Measurements from ENCODE around the gene PITPNC1.
A peak's percentile ranks its signal among the peaks of the same experiment; 100 is the strongest.
"Not testable (repeated sequence)": the region's sequence is repeated elsewhere in the genome, so short reads cannot be mapped to it uniquely, and the experiment has no call there.

PITPNC1 gene

DNA sequence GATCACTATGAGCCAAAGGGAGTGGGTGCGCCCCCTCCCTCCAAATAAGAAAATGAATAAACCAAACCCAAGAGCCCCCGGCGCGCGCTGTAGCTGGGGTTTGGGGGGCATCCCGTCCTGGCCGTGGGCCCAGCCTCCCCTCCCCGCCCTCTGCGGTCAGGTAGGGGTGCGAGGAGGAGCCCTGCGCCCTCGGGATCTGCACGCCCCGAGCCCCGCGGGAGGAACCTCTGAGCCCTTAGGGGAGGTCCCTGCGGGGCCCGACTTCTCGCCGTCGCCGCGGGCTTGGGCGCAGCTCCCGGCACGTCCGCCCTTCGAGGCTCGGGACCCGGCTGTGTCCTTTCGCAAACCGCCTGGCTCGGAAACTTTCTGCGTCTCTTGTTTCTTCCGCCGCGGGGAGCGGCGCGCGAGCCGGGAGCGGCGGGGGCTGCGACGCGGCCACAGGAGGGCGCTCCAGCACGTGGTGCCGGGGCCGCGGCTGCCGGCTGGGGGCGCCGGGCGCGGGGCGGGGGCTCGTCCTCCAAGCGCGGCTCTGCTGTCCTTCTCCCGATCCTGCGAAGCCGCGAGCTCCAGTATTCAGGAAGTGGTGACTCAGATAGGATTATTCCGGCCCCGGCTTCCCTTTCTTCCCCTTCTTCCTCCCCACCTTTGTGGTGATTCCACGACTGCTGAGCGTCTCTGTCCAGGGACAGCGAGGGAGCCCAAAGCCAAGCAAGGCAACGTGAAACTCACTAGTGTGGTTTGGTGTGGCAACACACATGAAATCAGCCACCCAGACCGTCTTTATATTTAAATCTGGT lies 1.6 kb downstream of the PITPNC1 start:
- H3K4me3 ChIP-seq (replicated peaks; ENCODE audit: low read depth, low read length): peak overlapping the region; percentile 87
- TF ChIP-seq, protein P1, sequence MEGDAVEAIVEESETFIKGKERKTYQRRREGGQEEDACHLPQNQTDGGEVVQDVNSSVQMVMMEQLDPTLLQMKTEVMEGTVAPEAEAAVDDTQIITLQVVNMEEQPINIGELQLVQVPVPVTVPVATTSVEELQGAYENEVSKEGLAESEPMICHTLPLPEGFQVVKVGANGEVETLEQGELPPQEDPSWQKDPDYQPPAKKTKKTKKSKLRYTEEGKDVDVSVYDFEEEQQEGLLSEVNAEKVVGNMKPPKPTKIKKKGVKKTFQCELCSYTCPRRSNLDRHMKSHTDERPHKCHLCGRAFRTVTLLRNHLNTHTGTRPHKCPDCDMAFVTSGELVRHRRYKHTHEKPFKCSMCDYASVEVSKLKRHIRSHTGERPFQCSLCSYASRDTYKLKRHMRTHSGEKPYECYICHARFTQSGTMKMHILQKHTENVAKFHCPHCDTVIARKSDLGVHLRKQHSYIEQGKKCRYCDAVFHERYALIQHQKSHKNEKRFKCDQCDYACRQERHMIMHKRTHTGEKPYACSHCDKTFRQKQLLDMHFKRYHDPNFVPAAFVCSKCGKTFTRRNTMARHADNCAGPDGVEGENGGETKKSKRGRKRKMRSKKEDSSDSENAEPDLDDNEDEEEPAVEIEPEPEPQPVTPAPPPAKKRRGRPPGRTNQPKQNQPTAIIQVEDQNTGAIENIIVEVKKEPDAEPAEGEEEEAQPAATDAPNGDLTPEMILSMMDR (IDR thresholded peaks at IDR 0.05; ENCODE audit: low read depth, low read length, missing control alignments): peak; percentile 49
- DNase-seq (ENCODE audit: extremely low read depth, low read depth): peak; percentile 69

DNA sequence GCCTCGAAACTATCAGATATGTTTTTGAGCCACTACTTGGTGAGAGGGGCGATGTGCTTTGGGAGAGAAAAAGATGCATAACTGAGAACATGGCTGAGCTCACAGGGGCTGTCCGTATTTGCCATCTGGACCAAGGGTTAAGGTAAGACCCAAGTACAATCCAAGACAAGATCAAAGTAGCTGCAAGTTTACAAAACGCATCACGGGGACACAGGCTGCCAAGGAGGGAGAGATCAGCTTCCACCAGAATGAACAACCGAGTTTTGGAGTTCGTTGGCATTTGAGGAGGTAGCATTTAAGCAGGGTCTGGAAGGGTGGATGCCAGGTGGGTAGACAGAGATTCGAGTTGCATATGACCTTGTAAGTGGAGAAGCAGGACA lies 2.2 kb downstream of the PITPNC1 start:
- H3K4me3 ChIP-seq (replicated peaks; ENCODE audit: low read depth, low read length): peak overlapping the region; percentile 87
- no peak for DNase-seq (ENCODE audit: extremely low read depth, low read depth)
- TF ChIP-seq, protein P1 (IDR thresholded peaks at IDR 0.05; ENCODE audit: low read depth, low read length, missing control alignments): no peak

DNA sequence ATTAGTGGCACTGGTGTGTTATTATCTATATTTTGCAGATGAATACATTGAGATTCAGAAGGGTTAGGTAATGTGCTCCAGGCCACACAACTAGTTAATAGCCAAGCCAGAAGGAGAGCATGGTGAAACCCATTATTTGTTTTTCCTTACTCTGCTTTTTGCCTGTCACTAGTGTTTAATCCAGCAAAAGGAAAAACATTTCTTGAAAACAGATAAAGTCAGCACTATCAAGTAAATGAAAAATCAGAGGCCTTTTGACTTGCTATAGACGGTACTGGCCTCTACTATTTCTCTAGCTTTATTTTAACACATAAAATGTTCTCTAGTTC lies 4.8 kb downstream of the PITPNC1 start:
- DNase-seq (ENCODE audit: extremely low read depth, low read depth): no peak
- H3K4me3 ChIP-seq (replicated peaks; ENCODE audit: low read depth, low read length): no peak overlapping the region
- TF ChIP-seq, protein P1 (IDR thresholded peaks at IDR 0.05; ENCODE audit: low read depth, low read length, missing control alignments): no peak

DNA sequence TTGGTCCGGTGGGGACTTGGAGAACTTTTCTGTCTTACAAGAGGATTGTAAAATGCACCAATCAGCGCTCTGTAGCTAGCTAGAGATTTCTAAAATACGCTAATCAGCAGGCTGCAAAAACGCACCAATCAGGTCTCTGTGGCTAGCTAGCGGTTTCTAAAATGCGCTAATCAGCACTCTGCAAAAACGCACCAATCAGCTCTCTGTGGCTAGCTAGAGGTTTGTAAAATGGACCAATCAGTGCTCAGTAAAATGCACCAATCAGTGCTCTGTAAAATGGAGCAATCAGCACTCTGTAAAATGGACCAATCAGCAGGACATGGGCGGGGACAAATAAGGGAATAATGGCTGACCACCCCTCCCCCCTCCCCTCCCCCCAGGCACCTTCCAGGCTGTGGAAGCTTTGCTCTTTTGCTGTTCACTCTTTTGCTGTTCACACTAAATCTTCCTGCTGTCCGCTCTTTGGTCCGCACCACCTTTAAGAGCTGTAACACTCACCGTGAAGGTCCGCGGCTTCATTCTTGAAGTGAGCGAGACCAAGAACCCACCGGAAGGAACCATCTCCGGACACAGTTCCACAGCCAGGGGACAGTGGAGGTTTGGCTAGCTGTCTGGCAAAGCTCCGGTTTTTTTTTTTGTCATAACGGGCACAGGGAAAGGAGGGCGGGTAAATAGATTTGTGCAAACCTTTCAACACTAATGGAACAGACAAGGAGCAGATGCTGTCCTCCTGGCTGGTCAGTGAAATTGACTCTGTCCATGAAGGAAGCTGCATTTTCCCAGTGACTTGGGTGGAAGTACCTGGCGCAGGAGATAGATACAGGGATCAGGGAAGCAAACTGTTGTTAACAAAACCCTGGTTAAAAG lies 8.3 kb downstream of the PITPNC1 start:
- no peak overlapping the region for H3K4me3 ChIP-seq (replicated peaks; ENCODE audit: low read depth, low read length)
- no peak for DNase-seq (ENCODE audit: extremely low read depth, low read depth)
- TF ChIP-seq, protein P1 (IDR thresholded peaks at IDR 0.05; ENCODE audit: low read depth, low read length, missing control alignments): no peak

DNA sequence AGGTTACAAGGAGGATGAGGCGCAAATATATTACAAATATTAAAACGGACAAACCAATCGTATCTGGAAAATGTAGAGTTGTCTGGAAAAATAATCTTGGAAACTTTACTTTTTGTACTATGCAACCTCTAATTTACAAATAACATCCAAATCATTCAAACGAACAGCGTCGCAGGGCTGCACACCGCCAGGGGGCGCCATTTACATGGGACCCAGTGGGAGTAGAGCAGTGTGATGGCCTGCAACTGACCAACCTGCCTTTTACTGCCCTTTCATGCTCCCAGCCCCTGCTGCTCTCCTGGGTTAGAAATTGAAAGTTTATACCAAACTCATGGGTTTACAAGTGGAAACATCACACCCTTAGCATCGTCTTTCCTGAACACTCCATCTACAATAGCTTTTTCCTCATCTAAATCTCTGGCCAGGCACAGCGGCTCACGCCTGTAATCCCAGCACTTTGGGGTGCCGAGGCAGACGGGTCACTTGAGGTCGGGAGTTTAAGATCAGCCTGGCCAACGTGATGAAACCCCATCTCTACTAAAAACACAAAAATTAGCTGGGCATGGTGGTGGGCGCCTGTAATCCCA lies 10.0 kb downstream of the PITPNC1 start:
- H3K4me3 ChIP-seq (replicated peaks; ENCODE audit: low read depth, low read length): no peak overlapping the region
- no peak for DNase-seq (ENCODE audit: extremely low read depth, low read depth)
- TF ChIP-seq, protein P1 (IDR thresholded peaks at IDR 0.05; ENCODE audit: low read depth, low read length, missing control alignments): peak; percentile 92

DNA sequence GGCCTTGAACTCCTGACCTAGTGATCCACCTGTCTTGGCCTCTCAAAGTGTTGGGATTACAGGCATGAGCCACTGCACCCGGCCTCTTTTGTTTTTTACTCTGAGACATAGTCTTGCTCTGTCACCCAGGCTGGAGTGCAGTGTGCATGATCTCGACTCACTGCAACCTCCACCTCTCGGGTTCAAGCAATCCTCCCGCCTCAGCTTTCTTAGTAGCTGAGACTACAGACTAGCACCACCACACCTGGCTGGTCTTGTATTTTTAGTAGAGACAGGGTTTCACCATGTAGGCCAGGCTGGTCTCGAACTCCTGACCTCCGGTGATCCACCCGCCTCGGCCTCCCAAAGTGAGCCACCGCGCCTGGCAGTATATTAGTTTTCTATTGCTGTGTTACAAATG lies 11.5 kb downstream of the PITPNC1 start:
- not testable (repeated sequence) for DNase-seq (ENCODE audit: extremely low read depth, low read depth); H3K4me3 ChIP-seq (replicated peaks; ENCODE audit: low read depth, low read length)

DNA sequence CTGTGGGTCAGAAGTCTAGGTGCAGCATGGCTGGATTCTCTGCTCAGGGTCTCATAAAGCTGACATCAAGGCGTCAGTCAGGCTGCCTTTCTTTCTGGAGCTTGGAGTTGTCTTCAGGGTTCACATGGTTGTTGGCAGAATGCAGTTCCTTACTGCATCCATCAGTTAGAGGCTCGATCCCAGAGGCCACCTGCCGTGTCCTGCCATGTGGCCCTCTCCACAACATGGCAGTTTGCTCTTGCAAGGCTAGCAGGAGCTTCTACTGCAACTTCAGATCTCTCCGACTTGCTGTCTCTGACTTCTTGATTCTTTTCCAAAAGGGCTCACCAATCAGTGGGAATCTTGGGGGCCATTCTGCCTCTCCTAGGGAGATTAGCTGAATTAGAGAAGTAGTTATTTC lies 11.9 kb downstream of the PITPNC1 start:
- TF ChIP-seq, protein P1 (IDR thresholded peaks at IDR 0.05; ENCODE audit: low read depth, low read length, missing control alignments): no peak
- H3K4me3 ChIP-seq (replicated peaks; ENCODE audit: low read depth, low read length): no peak overlapping the region
- no peak for DNase-seq (ENCODE audit: extremely low read depth, low read depth)
